Measurements from ENCODE around the gene DNER.
"Not testable (repeated sequence)": the region's sequence is repeated elsewhere in the genome, so short reads cannot be mapped to it uniquely, and the experiment has no call there.

Gene DNER

GRCh38 chr2:229348128-229348527, 366.2 kb downstream of the DNER start:
- in situ Hi-C loops (cut with MboI; ENCODE audit: low sequenced_read_pairs): no loop called here

DNA sequence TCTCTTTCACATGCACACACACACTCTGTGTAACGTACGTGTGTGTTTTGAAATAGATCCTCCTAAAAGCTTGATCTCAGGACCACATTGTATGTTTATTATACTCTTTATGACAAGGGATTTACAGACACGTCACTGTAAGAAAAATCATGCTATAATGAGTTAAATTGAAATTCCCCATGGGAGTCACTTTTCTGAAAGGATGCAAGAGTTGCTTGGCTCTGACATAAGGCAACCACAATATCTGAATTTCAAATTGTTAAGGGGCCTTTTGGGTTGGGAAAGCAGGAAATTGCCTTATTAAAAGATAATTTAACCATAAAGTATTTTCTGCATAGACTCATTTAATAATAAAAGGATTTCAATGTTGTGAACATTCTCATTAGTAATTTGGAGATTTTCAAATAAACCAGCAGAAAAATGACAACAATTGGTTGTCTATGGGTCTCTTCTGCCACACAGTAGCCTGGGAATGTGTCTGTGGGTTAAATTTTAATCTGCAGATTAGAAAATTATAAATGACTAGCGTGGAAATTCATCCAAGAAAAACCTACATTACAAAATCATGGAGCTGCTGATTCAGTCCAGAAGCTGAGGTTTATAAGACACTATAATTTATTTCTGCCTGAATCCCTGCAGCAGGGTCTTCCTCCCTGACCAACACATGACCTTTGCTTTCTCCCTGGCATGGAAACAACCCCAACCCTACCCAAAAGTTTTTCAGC, 367.4 kb downstream of the DNER start:
- in situ Hi-C loops (cut with MboI; ENCODE audit: low sequenced_read_pairs): no loop called here

DNA sequence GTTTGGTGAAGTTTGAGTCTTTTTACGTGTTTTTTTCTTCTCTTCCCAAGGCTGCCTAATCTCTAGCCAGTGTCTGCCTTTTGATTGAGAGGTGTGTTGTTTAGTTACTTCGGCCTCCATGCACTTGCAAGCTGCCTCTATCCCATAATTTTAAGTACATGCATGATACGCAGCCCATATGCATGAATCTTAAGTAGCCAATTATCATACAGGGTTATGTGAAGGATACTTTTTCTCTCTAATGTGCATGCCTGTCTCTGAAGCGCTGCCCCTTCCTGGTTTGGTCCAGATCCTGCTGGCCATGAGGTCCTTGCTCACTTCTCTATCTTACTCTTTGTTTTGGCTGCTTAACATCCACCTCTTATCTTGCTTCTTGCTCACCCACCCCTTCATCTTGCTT, 369.4 kb downstream of the DNER start:
- in situ Hi-C loops (cut with MboI; ENCODE audit: low sequenced_read_pairs): no loop called here

DNA sequence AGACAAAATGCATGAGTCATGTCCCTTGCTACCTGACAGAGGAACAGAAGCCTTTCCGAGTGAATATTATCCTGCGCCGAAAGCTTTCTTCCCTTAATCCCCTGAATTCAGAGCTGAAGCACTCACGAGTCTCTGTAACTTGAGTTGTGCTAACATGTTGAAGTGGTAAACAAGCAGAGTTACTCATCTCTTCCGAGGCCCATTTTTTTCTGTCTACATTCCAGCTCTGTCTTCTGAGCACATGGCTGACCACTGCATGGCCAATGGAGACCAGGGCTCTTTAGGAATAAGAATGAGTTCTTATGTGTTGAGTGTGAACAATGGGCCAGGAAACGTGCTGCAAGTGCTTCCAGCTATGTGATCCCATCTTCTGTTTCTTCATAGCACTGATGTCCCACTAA, 370.2 kb downstream of the DNER start:
- in situ Hi-C loops (cut with MboI; ENCODE audit: low sequenced_read_pairs): no loop called here

DNA sequence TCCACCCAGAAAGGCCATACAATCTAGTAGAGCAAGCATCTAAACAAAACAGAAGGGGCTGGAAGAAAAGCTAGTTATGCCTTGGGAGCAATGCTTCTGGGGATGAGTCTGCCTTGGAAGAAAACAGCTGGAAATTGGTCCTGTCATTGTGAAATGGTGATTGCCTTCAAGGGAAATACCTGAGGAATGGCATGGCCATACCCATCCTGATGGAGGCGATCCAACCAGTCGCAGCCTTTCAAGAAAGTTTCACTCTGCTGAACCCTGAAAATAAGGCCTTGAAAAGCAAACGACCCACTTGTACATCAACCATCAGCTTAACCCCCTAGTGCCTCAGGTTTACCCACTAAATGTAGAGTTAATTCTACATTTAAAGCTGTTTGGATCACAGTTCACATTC, 370.7 kb downstream of the DNER start:
- in situ Hi-C loops (cut with MboI; ENCODE audit: low sequenced_read_pairs): no loop called here

GRCh38 chr2:229342376-229342775, 372.0 kb downstream of the DNER start:
- in situ Hi-C loops (cut with MboI; ENCODE audit: low sequenced_read_pairs): no loop called here

- in situ Hi-C loops (cut with MboI; ENCODE audit: low sequenced_read_pairs): no loop called here
These were observed 374.1 kb downstream of the DNER start for GRCh38 chr2:229340086-229340760.

- in situ Hi-C loops (cut with MboI; ENCODE audit: low sequenced_read_pairs): no loop called here
These were observed 374.7 kb downstream of the DNER start for GRCh38 chr2:229339618-229340017.

- in situ Hi-C loops (cut with MboI; ENCODE audit: low sequenced_read_pairs): not testable (repeated sequence)
These were observed 375.2 kb downstream of the DNER start for GRCh38 chr2:229339171-229339570.

GRCh38 chr2:229335877-229336346, 378.4 kb downstream of the DNER start:
- in situ Hi-C loops (cut with MboI; ENCODE audit: low sequenced_read_pairs): no loop called here

DNA sequence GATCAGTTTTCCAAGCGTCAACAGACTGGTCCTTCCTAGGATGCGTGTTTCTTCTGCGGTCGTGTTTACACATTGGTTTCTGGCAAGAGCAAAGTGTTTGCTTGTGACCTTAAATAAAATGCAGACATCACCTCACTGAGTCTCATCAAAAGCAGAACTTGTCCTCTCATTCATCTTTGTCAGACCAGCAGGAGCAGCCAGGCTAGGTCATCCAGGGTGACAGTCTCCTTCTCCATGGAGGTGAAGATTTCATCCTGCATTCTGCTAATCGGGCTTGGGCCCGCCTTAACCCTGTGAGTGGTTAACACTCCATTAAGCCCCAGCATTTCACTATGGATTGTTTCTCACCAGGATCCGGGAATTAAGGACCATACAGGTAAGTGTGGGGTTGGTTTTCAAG, 379.0 kb downstream of the DNER start:
- in situ Hi-C loops (cut with MboI; ENCODE audit: low sequenced_read_pairs): no loop called here

DNA sequence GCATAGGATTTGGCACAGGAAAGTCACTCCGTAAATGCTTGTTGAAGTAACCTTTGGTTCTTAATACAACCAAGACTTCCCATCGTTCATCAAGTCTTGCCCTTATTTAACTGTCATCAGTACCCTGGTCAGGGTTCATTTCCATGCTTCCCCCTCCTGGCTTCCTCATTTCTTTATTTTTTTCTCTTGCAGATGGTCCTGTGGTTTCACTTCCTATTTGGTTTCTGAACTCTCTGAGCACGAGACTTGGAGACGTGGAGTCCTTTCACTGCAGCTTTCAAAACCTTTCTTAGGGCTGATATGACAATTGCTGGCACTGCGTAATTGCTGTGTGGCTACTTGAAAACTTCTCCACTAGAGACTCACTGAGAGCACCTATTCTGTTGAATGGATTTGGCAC, 383.4 kb downstream of the DNER start:
- in situ Hi-C loops (cut with MboI; ENCODE audit: low sequenced_read_pairs): no loop called here

GRCh38 chr2:229319558-229319957, 394.8 kb downstream of the DNER start:
- in situ Hi-C loops (cut with MboI; ENCODE audit: low sequenced_read_pairs): no loop called here

- in situ Hi-C loops (cut with MboI; ENCODE audit: low sequenced_read_pairs): no loop called here
These were observed 400.2 kb downstream of the DNER start for GRCh38 chr2:229314117-229314516.

- in situ Hi-C loops (cut with MboI; ENCODE audit: low sequenced_read_pairs): no loop called here
These were observed 400.8 kb downstream of the DNER start for GRCh38 chr2:229313591-229313990.
